GM19193 (cell line): Measurements from ENCODE around the gene CEL.

ENCODE experiments used
- POLR2A ChIP-seq: IDR thresholded peaks from 4 replicates; pipeline ENCODE4 v1.6.1; 2011; ENCODE audit not compliant: insufficient read depth, insufficient read length; ENCODE audit errors: extremely low read depth

The CEL gene

GRCh38 chr9:133057553-133057952 is 4.2 kb upstream of the CEL start:
- no peak for TF ChIP-seq POLR2A

GRCh38 chr9:133058071-133058470 is 3.7 kb upstream of the CEL start:
- TF ChIP-seq POLR2A: no peak

- TF ChIP-seq POLR2A: no peak
Measured at GRCh38 chr9:133058550-133059320, 3.0 kb upstream of the CEL start.

GRCh38 chr9:133059623-133060022 is 2.2 kb upstream of the CEL start:
- no peak for TF ChIP-seq POLR2A

GRCh38 chr9:133060417-133060841 is 1.4 kb upstream of the CEL start:
- no peak for TF ChIP-seq POLR2A

GRCh38 chr9:133063159-133063499 is 1.3 kb downstream of the CEL start:
- no peak for TF ChIP-seq POLR2A

- TF ChIP-seq POLR2A: no peak
Measured at GRCh38 chr9:133063500-133064231, 1.9 kb downstream of the CEL start.

GRCh38 chr9:133064241-133065069 is 2.7 kb downstream of the CEL start:
- TF ChIP-seq POLR2A: no peak

- TF ChIP-seq POLR2A: no peak
Measured at GRCh38 chr9:133065070-133065388, 3.2 kb downstream of the CEL start.

- TF ChIP-seq POLR2A: no peak
Measured at GRCh38 chr9:133066181-133066983, 4.6 kb downstream of the CEL start.

- TF ChIP-seq POLR2A: no peak
Measured at GRCh38 chr9:133067006-133067405, 5.2 kb downstream of the CEL start.

GRCh38 chr9:133067813-133068212 is 6.0 kb downstream of the CEL start:
- no peak for TF ChIP-seq POLR2A

- no peak for TF ChIP-seq POLR2A
Measured at GRCh38 chr9:133071484-133072150, 9.8 kb downstream of the CEL start.
